Testis (tissue), 3 donors: ENCODE measurements around the gene BMERB1. TPM values are rescaled to one million over a fixed set of nuclear protein-coding genes. Genes with fewer than 3 reads are reported as not detected.
A peak's percentile ranks its signal among the peaks of the same experiment; 100 is the strongest.

ENCODE experiments used
- DNase-seq: peaks from one replicate; pipeline ENCODE4 v3.0.0-alpha.2; 2019
- H3K27ac ChIP-seq, 2 donors: fragments of 200-600 bp; sonication (generic); one replicate each; pipeline ENCODE4 v1.5.1; 2019
- H3K27me3 ChIP-seq: fragments of 200-600 bp; sonication (generic); one replicate; pipeline ENCODE4 v1.5.1; 2019
- H3K36me3 ChIP-seq: fragments of 200-600 bp; sonication (generic); one replicate; pipeline ENCODE4 v1.5.1; 2017; ENCODE audit warnings: low read depth; ENCODE audit errors: missing control alignments
- H3K4me1 ChIP-seq: fragments of 200-600 bp; sonication (generic); one replicate; pipeline ENCODE4 v1.5.1; 2019
- H3K4me3 ChIP-seq, 2 donors: fragments of 200-600 bp; sonication (generic); one replicate each; pipeline ENCODE4 v1.5.1; 2017 to 2019
- H3K9me3 ChIP-seq: fragments of 200-600 bp; sonication (generic); one replicate; pipeline ENCODE4 v1.5.1; 2017
- POLR2A ChIP-seq: fragments of 450-650 bp; IDR thresholded peaks from one replicate; pipeline ENCODE4 v1.6.1; 2017; ENCODE audit warnings: antibody characterized with exemption, mild to moderate bottlenecking, moderate library complexity
- WGBS, 2 donors: methylation state at CpG; one replicate each; pipeline ENCODE4 v1.1.5; 2018; 5-methylcytosine and 5-hydroxymethylcytosine counted together
- intact Hi-C: fragments of 100-400 bp; cut with DNase I; formaldehyde crosslinking; loops from one replicate; pipeline ENCODE4 v1.15.1; 2023; ENCODE audit warnings: low total_unique reads
- polyA plus RNA-seq: library from polyadenylated mRNA; stranded (reverse); fragments of 350-450 nt; fragmentation: Illumina TruSeq; extraction: RNeasy Lipid Tissue Mini Kit (QIAGEN cat#74804); gene quantifications from one replicate; pipeline ENCODE4 v1.2.3, GENCODE V29; 2014; ENCODE audit warnings: low read depth, low replicate concordance; ENCODE audit not compliant: insufficient read depth
- total RNA-seq, 2 donors: library from RNA; depleted of rRNA; stranded (reverse); fragments of >200 nt; gene quantifications; one replicate each; pipeline ENCODE4 v1.2.3, GENCODE V29; 2016
- TF ChIP-seq, protein P1 (sequence below), 3 experiments: fragments of 450-650 bp in 2 of 3; fragments of 200-600 bp in 1 of 3; sonication (generic) in 1 of 3; IDR thresholded peaks; one replicate each; pipeline ENCODE4 v1.5.1; 2016 to 2019; ENCODE audit warnings: antibody characterized with exemption in 3 of 3, mild to moderate bottlenecking in 2 of 3, moderate library complexity in 1 of 3

Gene BMERB1
- total and polyA plus RNA-seq, 3 donors from 2014 or later, result 54.1 to 102 (median 63.1) TPM

DNA sequence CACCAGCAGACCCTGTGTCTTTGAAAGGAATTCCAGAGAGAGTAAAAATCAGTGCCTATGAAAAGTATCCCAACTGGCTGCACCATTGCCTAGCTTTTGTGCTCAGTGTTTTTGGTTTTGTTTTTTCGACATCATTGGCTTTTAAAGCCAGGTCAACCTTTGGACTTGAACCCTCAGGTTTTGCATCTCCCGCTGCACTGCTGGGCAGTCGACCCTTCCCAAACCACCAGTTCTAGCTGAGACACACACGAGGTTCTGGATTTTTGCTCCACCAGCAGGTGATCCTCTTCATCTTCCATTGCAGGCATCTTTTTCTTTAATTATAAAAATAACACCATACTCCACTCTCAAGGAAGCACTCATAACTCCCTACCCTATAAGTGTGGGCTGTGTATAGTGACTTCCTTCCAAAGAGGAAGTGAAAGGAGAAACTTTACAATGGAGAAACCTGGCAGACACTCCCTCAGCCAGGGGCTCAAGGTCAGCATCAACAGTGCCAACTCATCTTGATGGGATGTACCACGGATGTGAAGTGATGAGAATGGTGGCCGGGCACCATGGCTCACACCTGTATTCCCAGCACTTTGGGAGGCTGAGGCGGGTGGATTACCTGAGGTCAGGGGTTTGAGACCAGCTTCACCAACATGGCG, 57.8 kb downstream of the BMERB1 start:
- TF ChIP-seq, protein P1, sequence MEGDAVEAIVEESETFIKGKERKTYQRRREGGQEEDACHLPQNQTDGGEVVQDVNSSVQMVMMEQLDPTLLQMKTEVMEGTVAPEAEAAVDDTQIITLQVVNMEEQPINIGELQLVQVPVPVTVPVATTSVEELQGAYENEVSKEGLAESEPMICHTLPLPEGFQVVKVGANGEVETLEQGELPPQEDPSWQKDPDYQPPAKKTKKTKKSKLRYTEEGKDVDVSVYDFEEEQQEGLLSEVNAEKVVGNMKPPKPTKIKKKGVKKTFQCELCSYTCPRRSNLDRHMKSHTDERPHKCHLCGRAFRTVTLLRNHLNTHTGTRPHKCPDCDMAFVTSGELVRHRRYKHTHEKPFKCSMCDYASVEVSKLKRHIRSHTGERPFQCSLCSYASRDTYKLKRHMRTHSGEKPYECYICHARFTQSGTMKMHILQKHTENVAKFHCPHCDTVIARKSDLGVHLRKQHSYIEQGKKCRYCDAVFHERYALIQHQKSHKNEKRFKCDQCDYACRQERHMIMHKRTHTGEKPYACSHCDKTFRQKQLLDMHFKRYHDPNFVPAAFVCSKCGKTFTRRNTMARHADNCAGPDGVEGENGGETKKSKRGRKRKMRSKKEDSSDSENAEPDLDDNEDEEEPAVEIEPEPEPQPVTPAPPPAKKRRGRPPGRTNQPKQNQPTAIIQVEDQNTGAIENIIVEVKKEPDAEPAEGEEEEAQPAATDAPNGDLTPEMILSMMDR (IDR thresholded peaks at IDR 0.05), result no peak
- no peak for TF ChIP-seq POLR2A
- DNase-seq, result no peak
- Histone ChIP-seq H3K27me3 (no peaks in the 10 kb centered on the region), H3K9me3 (no peaks in the 10 kb centered on the region), H3K4me3 (no peak overlapping the region), H3K27ac (no peak overlapping the region), H3K36me3 (no peaks in the 10 kb centered on the region), H3K4me1 (no peaks in the 10 kb centered on the region)
- intact Hi-C loops, result no loop called here
- WGBS, 2 donors, result 75 to 77% methylated on average over 8 of the region's 8 CpGs

DNA sequence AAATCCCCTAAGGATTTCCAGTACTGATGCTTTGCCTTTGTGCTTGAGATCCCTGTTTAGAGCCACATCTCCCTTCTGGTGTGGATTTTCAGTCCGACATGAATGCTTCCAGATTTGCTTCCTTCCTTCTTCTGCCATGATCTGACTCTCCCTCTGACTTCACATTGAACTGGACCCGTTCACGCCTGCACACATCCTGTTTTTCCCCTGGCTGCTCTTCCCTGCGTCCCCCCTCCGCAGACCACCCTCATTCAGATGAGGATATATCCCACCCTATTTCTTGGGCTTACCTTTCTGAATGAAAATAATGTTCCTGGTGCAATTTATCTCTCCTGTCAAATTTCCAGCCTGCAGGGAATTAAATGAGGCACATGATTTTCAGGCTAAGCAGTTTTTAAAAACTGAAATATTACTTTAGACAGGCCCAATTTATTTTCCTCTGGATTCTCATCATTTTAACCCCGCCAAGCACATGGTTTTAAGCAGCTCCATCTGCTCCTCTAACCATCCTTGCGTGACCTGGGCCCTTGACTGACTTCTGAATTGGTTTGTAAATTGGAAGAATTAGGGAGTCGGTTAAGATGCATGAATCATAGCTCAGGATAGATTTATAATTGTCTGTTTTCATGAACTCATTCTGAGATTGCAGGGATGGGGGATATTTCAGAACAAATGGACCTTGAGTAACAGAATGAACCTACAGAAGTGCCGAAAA, 59.2 kb downstream of the BMERB1 start:
- no peak for DNase-seq
- Histone ChIP-seq H3K27ac (peak overlapping the region in 1 of 2 donors; percentile 4), H3K27me3 (no peaks in the 10 kb centered on the region), H3K4me1 (no peaks in the 10 kb centered on the region), H3K9me3 (no peaks in the 10 kb centered on the region), H3K4me3 (no peak overlapping the region), H3K36me3 (no peaks in the 10 kb centered on the region)
- TF ChIP-seq POLR2A, result no peak
- TF ChIP-seq, protein P1 (IDR thresholded peaks at IDR 0.05), result no peak
- WGBS, 2 donors, result 57 to 60% methylated on average over 9 of the region's 9 CpGs
- intact Hi-C loops, result no loop called here

DNA sequence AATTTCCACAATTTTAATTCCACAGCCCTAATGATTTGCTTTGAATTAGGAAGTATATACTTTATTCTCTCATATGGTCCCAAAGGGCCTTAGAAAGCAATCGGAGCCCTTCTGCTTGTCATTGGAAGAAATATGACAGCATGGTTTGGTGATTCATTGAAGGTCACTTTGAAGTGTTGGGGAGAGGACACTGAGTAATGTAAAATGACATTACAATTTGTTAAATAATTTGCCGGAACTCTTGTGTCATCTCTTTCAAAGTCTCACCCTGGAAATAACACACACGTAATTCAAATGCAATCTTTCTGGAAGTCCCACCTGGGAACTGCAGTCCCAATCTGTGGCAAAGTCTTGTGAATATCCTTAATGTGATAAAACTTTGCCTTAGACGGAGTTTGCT, 59.8 kb downstream of the BMERB1 start:
- Histone ChIP-seq H3K9me3 (no peaks in the 10 kb centered on the region), H3K36me3 (no peaks in the 10 kb centered on the region), H3K4me1 (no peaks in the 10 kb centered on the region), H3K27ac (no peak overlapping the region), H3K4me3 (no peak overlapping the region), H3K27me3 (no peaks in the 10 kb centered on the region)
- DNase-seq, result no peak
- WGBS, 2 donors, result 73 to 77% methylated on average over 4 of the region's 4 CpGs
- intact Hi-C loops, result no loop called here
- TF ChIP-seq, protein P1 (IDR thresholded peaks at IDR 0.05), result no peak
- no peak for TF ChIP-seq POLR2A

DNA sequence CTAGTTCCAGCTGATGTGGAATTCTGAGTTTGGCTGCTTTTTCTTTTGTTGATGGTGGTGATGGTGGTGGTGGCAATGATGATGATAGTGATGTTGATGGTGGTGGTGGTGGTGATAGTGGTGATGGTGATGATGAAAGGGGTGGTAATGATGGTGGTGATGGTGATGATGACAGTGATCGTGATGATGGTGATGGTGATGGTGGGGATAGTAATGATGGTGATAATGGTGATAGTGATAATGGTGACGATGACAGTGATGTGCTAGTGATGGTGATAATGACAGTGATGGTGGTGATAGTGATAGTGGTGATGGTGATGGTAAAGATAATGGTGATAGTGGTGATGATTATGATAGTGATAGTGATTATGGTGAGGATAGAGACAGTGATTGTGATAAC, 61.5 kb downstream of the BMERB1 start:
- WGBS, 2 donors, result 93 to 100% methylated on average over 2 of the region's 2 CpGs
- no peaks in the 10 kb centered on the region for H3K27me3 ChIP-seq
- H3K36me3 ChIP-seq, result no peaks in the 10 kb centered on the region
- H3K4me1 ChIP-seq, result no peaks in the 10 kb centered on the region
- H3K4me3 ChIP-seq, result no peak overlapping the region
- no peaks in the 10 kb centered on the region for H3K9me3 ChIP-seq
- no peak for TF ChIP-seq POLR2A
- TF ChIP-seq, protein P1 (IDR thresholded peaks at IDR 0.05), result no peak
- DNase-seq, result no peak
- intact Hi-C loops, result no loop called here
- H3K27ac ChIP-seq, result no peak overlapping the region
